GM19351 (cell line): Measurements from ENCODE around the gene CEMIP.

Source experiments
- ATAC-seq: cut with Tn5 transposase; IDR thresholded peaks from one replicate; pipeline ENCODE4 v1.9.1; 2021; ENCODE audit warnings: mild to moderate bottlenecking, moderate library complexity; ENCODE audit not compliant: unreplicated experiment

Gene CEMIP

GRCh38 chr15:80925597-80926059 is 146.5 kb downstream of the CEMIP start:
- no peak for ATAC-seq

GRCh38 chr15:80926126-80926525 is 147.0 kb downstream of the CEMIP start:
- no peak for ATAC-seq

DNA sequence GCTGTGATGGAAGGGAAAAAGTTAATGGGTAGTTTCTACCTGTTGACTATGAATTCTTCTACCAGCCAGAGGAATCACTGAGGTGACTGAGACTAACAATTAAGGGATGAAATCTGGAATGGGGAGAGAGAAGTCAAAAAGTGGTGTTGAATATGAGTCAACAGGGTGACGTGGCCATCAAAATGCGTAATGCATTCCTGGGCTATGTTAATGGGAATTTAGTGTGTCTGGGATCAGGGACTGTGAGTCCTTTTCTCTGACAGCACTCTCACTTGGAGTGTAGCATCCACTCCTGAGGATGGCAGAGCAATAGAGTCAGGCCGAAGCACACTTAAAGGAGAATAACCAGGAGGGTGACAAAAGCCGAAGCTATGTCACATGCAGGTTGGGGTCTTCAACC is 150.1 kb downstream of the CEMIP start:
- ATAC-seq: no peak

- ATAC-seq: no peak
These were observed 150.5 kb downstream of the CEMIP start for GRCh38 chr15:80929689-80930088.

- no peak for ATAC-seq
These were observed 152.0 kb downstream of the CEMIP start for GRCh38 chr15:80931191-80931590.

DNA sequence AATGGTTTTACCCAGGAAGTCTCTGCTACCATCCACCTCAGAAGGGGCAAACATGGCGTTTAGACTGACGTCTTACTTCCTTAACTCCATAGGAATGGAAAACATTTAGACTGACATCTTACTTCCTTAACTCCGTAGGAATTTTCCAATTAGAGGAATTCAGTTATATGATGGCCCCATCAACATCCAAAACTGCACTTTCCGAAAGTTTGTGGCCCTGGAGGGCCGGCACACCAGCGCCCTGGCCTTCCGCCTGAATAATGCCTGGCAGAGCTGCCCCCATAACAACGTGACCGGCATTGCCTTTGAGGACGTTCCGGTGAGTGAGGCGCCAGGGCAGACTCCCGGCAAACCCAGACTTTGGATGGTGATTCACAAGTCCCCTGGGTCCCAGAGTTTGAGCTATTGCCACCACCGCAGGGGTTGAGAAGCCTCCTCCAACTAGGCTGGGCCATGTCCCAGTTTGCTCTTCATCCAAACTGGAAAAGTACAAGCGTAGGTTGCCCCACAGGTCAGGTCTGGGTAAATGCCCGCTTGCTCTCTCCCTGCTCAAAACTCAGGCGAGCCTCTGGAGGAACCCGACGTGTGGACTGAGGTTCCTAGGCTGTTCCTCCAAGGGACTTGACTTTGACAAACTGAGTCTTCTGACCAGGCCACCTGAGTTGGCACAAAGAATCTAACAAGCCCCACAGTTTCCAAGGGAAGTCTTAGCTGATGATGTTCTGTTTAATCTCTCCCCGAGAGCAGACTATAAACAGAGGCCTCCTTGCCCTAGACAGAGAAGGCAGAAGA is 152.7 kb downstream of the CEMIP start:
- no peak for ATAC-seq

GRCh38 chr15:80932513-80932815 is 153.3 kb downstream of the CEMIP start:
- ATAC-seq: no peak

- no peak for ATAC-seq
These were observed 153.8 kb downstream of the CEMIP start for GRCh38 chr15:80932989-80933388.

DNA sequence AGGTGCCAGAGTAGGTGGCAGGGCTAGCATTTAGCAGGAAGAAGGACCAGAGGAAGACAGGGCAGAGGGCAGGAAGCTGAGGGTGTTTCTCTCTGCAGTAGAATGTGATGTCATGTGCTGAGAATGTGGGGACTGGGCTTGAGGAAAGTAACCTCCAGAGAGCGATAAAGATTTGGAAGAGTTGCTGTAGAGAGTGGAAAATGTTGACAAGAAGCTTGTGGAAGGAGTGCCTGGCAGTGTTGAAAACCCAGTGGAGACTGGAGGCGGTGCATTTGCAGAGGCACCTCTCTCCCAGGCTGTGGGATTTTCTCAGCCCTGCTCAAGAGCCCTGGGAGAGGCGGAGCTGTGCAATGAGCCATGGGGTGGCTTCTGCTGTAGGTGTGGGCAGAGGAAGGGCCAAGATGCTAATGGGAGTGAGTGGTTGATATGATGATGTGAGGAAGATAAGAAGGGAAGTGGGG is 155.6 kb downstream of the CEMIP start:
- no peak for ATAC-seq

DNA sequence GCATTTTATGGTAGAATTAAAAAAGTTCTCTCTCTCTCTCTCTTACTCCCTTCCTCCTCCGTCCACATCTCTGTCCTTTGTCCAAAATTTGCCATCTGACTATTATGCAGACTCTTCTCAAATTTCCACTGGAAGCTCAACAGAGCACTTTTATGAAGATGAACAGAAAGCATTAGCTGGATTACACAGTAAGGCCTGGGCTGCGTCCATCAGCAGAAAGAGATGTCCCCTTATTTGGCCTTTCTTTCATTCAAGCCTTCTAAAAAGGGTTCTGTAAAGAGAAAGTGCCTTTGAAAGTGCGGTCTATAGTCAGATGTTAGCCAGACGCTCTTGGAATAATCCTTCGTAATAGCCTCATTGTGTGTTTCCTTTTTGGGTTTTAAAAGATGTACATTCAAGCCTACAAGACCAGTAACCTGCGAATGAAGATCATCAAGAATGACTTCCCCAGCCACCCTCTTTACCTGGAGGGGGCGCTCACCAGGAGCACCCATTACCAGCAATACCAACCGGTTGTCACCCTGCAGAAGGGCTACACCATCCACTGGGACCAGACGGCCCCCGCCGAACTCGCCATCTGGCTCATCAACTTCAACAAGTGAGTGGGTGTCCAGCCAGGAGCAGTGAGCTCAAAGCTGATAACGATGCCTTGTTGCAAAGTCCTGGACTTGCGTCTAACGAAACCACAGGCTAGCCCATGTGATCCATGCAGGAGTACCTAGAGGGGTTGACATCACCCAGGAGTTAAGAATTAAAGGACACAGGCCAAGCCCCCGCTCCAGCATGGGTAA is 157.3 kb downstream of the CEMIP start:
- ATAC-seq: no peak

GRCh38 chr15:80937718-80938117 is 158.5 kb downstream of the CEMIP start:
- ATAC-seq: no peak

DNA sequence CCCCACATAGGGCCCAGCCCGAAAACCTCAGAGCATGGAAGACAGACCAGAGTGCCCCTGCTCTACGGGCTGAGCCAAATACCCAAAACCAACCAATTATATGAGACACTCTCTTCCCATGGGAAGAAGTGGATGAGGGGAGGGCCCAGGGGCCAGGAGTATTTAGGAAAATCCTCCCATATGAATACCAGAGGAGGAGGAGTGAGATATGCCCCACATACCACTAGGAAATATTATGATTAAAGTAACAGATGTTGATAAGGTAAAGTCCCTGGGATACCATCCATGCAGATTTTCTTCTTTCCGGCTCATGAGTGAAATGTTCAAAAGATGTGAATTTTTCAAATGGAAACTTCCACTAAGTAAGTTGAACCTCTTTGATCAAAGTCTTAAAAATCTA is 160.0 kb downstream of the CEMIP start:
- ATAC-seq: no peak

DNA sequence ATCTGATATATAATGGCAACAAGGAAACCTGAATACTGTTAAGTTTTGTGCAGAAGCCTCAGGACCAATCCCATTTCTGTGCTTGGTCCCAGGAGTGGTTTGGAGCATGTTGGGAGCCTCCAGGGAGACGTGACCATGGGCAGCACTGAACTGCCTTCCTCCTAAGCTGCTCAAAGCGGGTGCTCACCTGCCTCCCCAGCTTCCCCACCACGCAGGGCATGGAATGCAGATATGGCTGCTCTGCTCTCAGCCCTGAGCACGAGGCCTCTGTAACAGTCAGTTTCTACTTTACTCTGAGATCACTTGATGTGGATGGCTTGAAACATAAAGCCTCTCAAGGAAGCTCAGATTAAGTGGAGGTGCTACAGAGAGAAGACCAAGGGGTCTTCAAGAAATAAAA is 161.2 kb downstream of the CEMIP start:
- no peak for ATAC-seq

DNA sequence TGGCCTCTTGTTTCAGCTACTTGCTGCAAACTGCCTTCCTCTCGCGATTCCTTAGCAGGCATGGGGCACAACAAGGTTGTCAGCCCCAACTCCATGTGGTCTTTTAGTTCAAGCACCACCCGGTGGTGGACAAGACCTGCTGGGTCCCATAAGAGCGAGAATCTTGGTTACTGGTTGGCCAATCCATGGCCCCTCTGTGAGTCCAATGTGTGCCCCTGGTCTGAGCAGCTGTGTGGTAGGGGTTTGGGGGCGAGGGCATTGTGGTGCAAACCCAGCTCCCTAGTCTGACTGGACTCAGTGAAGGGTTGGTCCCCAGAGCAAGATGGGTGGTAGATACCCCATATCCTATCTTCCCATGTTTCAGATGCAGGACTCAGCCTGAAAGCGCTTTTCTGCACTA is 161.7 kb downstream of the CEMIP start:
- no peak for ATAC-seq

DNA sequence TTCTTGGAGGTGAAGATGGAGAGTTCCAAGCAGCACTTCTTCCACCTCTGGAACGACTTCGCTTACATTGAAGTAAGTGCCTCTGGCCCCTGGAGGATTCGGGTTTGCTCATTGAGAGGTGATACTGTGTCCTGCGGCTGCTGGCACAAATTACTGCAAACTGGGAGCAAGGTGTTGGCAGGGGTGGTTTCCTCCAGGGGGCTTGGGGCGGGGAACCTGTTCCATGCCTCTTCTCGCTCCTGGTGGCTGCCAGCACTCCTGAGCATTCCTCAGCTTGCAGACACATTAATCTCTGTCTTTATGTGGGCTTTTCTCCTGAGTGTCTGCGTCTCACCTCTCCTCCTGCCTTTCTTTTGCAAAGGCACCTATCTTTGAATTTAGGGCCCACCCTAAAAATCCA is 163.1 kb downstream of the CEMIP start:
- no peak for ATAC-seq

DNA sequence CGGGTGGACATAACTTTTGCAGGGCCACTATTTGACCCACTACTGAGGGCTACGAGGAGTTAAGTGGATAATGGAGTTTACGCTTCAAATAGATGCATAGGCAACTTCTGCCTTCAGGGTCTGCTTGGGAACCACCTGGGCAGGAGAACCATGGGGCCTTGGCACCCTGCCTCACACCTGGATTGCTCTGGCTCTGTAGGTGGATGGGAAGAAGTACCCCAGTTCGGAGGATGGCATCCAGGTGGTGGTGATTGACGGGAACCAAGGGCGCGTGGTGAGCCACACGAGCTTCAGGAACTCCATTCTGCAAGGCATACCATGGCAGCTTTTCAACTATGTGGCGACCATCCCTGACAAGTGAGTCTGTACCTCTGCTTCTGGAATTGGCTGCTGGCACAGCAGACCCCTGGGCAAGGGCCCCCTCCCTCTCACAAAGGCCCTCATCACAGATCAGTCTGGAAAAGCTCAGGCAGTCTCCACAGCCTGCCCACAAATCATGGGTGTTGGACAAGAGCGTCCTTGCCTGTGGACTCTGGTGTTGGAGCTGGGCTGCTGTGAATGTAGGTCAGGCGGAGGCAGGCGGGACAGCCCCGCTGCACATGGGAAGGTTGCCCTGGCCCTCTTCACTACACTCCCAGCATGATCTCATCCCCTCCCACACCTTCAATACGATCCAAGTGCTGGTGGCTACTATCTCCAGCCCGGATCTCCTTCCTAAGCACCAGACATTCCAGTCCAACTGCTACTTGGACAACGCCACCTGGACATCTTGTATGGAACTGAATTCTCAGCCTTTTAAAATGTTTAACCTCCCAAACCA is 163.8 kb downstream of the CEMIP start:
- ATAC-seq: no peak

DNA sequence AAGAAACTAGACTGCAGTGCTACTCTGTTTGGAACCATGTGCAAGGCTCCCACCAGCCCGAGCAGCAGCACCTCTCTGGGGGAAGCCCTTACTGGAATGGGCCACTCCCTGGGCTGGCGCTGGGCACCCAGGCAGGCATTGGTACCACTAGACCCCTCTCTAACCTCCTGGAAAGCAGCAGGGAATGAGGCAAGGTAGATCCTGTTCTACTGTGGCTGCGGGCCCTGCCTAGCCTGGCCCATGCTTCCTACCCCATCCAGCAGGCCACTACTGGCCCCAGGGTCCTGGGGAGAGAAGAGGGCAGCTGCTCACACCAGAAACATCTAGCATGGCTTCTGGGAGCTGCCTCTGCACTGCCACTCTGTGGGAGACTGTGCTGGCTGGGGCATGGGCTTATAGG is 165.6 kb downstream of the CEMIP start:
- no peak for ATAC-seq

GRCh38 chr15:80945605-80946004 is 166.4 kb downstream of the CEMIP start:
- no peak for ATAC-seq

GRCh38 chr15:80946576-80946975 is 167.4 kb downstream of the CEMIP start:
- ATAC-seq: no peak

DNA sequence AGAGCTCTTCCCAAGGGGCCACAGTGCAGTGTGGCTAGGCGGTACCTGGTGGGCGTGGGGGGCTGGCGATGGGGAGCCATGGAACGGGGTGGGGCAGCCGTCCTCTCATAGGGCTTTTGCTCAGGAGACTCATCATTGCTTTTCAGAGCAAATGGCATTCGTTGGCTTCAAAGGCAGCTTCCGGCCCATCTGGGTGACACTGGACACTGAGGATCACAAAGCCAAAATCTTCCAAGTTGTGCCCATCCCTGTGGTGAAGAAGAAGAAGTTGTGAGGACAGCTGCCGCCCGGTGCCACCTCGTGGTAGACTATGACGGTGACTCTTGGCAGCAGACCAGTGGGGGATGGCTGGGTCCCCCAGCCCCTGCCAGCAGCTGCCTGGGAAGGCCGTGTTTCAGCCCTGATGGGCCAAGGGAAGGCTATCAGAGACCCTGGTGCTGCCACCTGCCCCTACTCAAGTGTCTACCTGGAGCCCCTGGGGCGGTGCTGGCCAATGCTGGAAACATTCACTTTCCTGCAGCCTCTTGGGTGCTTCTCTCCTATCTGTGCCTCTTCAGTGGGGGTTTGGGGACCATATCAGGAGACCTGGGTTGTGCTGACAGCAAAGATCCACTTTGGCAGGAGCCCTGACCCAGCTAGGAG is 169.6 kb downstream of the CEMIP start:
- ATAC-seq: no peak

DNA sequence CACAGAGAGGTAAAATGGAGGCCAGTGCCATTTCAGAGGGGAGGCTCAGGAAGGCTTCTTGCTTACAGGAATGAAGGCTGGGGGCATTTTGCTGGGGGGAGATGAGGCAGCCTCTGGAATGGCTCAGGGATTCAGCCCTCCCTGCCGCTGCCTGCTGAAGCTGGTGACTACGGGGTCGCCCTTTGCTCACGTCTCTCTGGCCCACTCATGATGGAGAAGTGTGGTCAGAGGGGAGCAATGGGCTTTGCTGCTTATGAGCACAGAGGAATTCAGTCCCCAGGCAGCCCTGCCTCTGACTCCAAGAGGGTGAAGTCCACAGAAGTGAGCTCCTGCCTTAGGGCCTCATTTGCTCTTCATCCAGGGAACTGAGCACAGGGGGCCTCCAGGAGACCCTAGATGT is 170.6 kb downstream of the CEMIP start:
- no peak for ATAC-seq
